ENCODE results near the gene NOTUM. TPM values are rescaled to one million over a fixed set of nuclear protein-coding genes. Genes with fewer than 3 reads are reported as not detected.

NOTUM gene
- total and polyA plus RNA-seq, 2 donors (not counting 1 experiment from before 2014, with no cell fraction given) = 0.02 to 0.50 TPM

DNA sequence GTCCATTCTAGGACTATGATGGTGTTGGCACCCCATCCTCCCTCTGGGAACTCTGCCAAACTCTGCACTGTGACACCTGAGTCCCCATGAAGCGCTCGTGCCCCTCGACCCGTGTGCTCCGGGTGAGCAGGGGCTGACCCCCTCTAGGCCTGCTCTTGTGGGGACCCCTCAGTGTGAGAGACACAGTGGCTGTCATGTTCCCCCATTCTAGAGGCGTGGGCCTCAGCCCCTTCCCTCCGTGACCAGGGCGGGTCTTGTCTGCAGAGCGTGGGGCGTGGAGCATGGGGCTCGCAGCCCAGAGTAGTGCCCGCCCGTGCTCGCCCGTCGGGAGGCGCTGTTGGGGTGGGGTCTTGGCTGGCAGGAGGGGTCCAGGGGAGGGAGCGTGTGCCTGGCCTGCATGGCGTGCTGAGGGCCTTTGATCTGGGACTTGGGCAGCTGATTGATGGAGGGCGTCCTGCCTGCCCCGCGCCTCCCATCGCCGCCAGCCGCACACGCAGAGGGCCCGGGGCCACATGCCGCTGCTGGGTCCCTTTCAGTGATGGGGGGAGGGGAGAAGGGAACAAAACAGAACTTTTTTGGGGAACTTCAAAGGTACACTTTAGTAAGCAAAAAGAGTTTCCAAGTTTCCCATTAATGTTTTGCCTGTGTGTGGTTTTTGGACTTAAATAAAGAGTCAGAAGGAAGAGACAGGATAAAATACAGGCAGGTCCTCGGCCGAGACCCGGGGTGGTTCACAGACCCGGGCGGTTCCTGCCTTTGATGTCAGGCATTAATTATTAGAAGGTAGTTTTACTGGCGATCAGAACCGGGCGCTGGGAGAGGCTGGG, 39.2 kb upstream of the NOTUM start:
- H3K4me2 ChIP-seq (ENCODE audit: extremely low read depth, insufficient read depth, low read length) = no peak overlapping the region
- no peaks in the 10 kb centered on the region for H3K9me3 ChIP-seq (ENCODE audit: control insufficient read depth, insufficient read depth, low read depth, low read length)
- peaks cover 2% of the 10 kb centered on the region for H3K36me3 ChIP-seq (ENCODE audit: control insufficient read depth, insufficient read depth, low read length)
- no peak overlapping the region for H3K4me3 ChIP-seq (replicated peaks in 1 of 4; ENCODE audit: control extremely low read depth in 1 of 4, insufficient read depth in 1 of 4, low read depth in 3 of 4, low read length in 4 of 4)
- no peak overlapping the region for H3K27ac ChIP-seq (ENCODE audit: insufficient read depth, low read length)
- DNase-seq (ENCODE audit: low read depth in 2 of 2) = no peak
- TF ChIP-seq CTCF (conservative IDR thresholded peaks at IDR 0.05 in 1 of 2, IDR thresholded peaks at IDR 0.05 in 1 of 2; ENCODE audit: low read depth in 1 of 2, low read length in 2 of 2) = no peak
- no peak for TF ChIP-seq EZH2 (IDR thresholded peaks at IDR 0.05; ENCODE audit: low read length, missing control alignments)
- H3K4me1 ChIP-seq (ENCODE audit: control insufficient read depth, extremely low read depth, insufficient read depth, low read length) = peaks cover 18% of the 10 kb centered on the region
- H2AFZ ChIP-seq (ENCODE audit: low read length) = no peak overlapping the region
- H3K79me2 ChIP-seq (ENCODE audit: control insufficient read depth, insufficient read depth, low read length) = no peaks in the 10 kb centered on the region
- H3K27me3 ChIP-seq (ENCODE audit: control insufficient read depth, insufficient read depth, low read length) = no peaks in the 10 kb centered on the region
- no peaks in the 10 kb centered on the region for H4K20me1 ChIP-seq (ENCODE audit: control insufficient read depth, extremely low read depth, insufficient read depth, low read length)
- no peak overlapping the region for H3K9ac ChIP-seq (ENCODE audit: insufficient read depth, low read length)

DNA sequence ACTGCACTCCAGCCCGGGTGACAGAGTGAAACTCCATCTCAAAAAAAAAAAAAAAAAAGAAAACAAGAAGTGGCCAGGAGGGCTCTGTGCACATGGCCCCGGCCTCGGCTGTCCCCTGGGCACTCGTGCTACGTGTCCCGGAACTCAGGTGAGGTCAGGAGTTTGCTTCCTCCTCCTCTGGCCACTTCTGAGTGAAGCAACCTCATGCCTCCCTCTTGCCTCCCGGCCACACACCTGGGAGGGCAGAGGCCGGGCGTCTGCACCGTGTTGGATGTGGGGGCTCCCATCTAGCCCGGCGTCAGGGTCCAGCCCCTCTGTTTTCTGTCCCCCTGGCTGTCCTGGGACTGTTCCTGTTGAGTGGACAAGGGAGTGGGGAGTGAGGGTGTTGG, 38.6 kb upstream of the NOTUM start:
- peaks cover 2% of the 10 kb centered on the region for H3K36me3 ChIP-seq (ENCODE audit: control insufficient read depth, insufficient read depth, low read length)
- no peak for DNase-seq (ENCODE audit: low read depth in 2 of 2)
- H3K9me3 ChIP-seq (ENCODE audit: control insufficient read depth, insufficient read depth, low read depth, low read length) = no peaks in the 10 kb centered on the region
- no peaks in the 10 kb centered on the region for H4K20me1 ChIP-seq (ENCODE audit: control insufficient read depth, extremely low read depth, insufficient read depth, low read length)
- H3K27me3 ChIP-seq (ENCODE audit: control insufficient read depth, insufficient read depth, low read length) = no peaks in the 10 kb centered on the region
- no peak overlapping the region for H3K9ac ChIP-seq (ENCODE audit: insufficient read depth, low read length)
- no peaks in the 10 kb centered on the region for H3K79me2 ChIP-seq (ENCODE audit: control insufficient read depth, insufficient read depth, low read length)
- peaks cover 21% of the 10 kb centered on the region for H3K4me1 ChIP-seq (ENCODE audit: control insufficient read depth, extremely low read depth, insufficient read depth, low read length)
- no peak overlapping the region for H2AFZ ChIP-seq (ENCODE audit: low read length)
- no peak overlapping the region for H3K4me2 ChIP-seq (ENCODE audit: extremely low read depth, insufficient read depth, low read length)
- H3K4me3 ChIP-seq (replicated peaks in 1 of 4; ENCODE audit: control extremely low read depth in 1 of 4, insufficient read depth in 1 of 4, low read depth in 3 of 4, low read length in 4 of 4) = no peak overlapping the region
- H3K27ac ChIP-seq (ENCODE audit: insufficient read depth, low read length) = no peak overlapping the region
- TF ChIP-seq CTCF (conservative IDR thresholded peaks at IDR 0.05 in 1 of 2, IDR thresholded peaks at IDR 0.05 in 1 of 2; ENCODE audit: low read depth in 1 of 2, low read length in 2 of 2) = no peak
- no peak for TF ChIP-seq EZH2 (IDR thresholded peaks at IDR 0.05; ENCODE audit: low read length, missing control alignments)

GRCh38 chr17:81998691-81999438, 37.9 kb upstream of the NOTUM start:
- Histone ChIP-seq H3K27me3 (ENCODE audit: control insufficient read depth, insufficient read depth, low read length) (no peaks in the 10 kb centered on the region), H3K9me3 (ENCODE audit: control insufficient read depth, insufficient read depth, low read depth, low read length) (no peaks in the 10 kb centered on the region), H3K4me3 (replicated peaks in 1 of 4; ENCODE audit: control extremely low read depth in 1 of 4, insufficient read depth in 1 of 4, low read depth in 3 of 4, low read length in 4 of 4) (no peak overlapping the region), H3K4me2 (ENCODE audit: extremely low read depth, insufficient read depth, low read length) (no peak overlapping the region), H2AFZ (ENCODE audit: low read length) (no peak overlapping the region), H3K9ac (ENCODE audit: insufficient read depth, low read length) (no peak overlapping the region), H4K20me1 (ENCODE audit: control insufficient read depth, extremely low read depth, insufficient read depth, low read length) (no peaks in the 10 kb centered on the region), H3K27ac (ENCODE audit: insufficient read depth, low read length) (no peak overlapping the region), H3K36me3 (ENCODE audit: control insufficient read depth, insufficient read depth, low read length) (peaks cover 2% of the 10 kb centered on the region), H3K4me1 (ENCODE audit: control insufficient read depth, extremely low read depth, insufficient read depth, low read length) (peaks cover 15% of the 10 kb centered on the region), H3K79me2 (ENCODE audit: control insufficient read depth, insufficient read depth, low read length) (no peaks in the 10 kb centered on the region)
- DNase-seq (ENCODE audit: low read depth in 2 of 2) = no peak
- TF ChIP-seq EZH2 (IDR thresholded peaks at IDR 0.05; ENCODE audit: low read length, missing control alignments) = no peak
- no peak for TF ChIP-seq CTCF (conservative IDR thresholded peaks at IDR 0.05 in 1 of 2, IDR thresholded peaks at IDR 0.05 in 1 of 2; ENCODE audit: low read depth in 1 of 2, low read length in 2 of 2)
